SKM-1 treated with dmso at 0.1 percent for 144 hours (cell line): ENCODE results near the gene SHISA2.

Experiments
- DNase-seq: peaks from one replicate; lab custom pipeline; 2025; ENCODE audit not compliant: unreplicated experiment; lab: John Stamatoyannopoulos, UW

Gene SHISA2

GRCh38 chr13:26019881-26020870, 31.6 kb downstream of the SHISA2 start:
- no peak for DNase-seq

- DNase-seq = no peak
These were observed 32.6 kb downstream of the SHISA2 start for GRCh38 chr13:26019251-26019650.

GRCh38 chr13:26017932-26018665, 33.7 kb downstream of the SHISA2 start:
- DNase-seq = no peak

- no peak for DNase-seq
These were observed 34.5 kb downstream of the SHISA2 start for GRCh38 chr13:26017196-26017921.

- DNase-seq = no peak
These were observed 35.6 kb downstream of the SHISA2 start for GRCh38 chr13:26016189-26016588.

GRCh38 chr13:26015271-26016125, 36.3 kb downstream of the SHISA2 start:
- no peak for DNase-seq

- DNase-seq = no peak
These were observed 38.8 kb downstream of the SHISA2 start for GRCh38 chr13:26012995-26013394.

- no peak for DNase-seq
These were observed 39.6 kb downstream of the SHISA2 start for GRCh38 chr13:26011996-26012821.

- no peak for DNase-seq
These were observed 40.6 kb downstream of the SHISA2 start for GRCh38 chr13:26011208-26011573.

GRCh38 chr13:26010487-26011207, 41.2 kb downstream of the SHISA2 start:
- no peak for DNase-seq

- DNase-seq = no peak
These were observed 44.3 kb downstream of the SHISA2 start for GRCh38 chr13:26007261-26008125.
